OCI-M1 (cell line): Measurements from ENCODE around the gene GIMAP6.
A peak's percentile ranks its signal among the peaks of the same experiment; 100 is the strongest.
"Not testable (repeated sequence)": the region's sequence is repeated elsewhere in the genome, so short reads cannot be mapped to it uniquely, and the experiment has no call there.

ENCODE experiments used
- DNase-seq: peaks from one replicate; lab custom pipeline; 2025; lab: John Stamatoyannopoulos, UW

Gene GIMAP6

DNA sequence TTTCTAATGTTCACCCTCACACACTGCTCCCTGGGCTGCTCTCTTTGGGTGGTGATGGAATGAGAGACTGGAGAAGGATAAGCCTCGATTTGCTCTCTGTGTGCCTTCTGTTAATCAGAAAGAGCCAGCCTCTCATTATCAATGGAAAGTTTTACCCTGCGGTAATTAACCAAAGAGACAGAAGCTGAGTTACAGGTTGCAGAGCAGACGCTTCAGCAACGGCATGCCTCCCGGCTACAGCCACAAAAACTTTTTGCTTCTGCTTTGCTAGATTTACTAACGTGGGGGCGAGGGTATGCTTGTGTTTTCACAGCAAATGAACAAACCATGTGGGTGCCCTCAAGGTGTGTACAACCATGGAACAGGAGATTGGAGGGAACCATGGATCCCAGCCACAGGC is 47.0 kb downstream of the GIMAP6 start:
- DNase-seq: no peak

DNA sequence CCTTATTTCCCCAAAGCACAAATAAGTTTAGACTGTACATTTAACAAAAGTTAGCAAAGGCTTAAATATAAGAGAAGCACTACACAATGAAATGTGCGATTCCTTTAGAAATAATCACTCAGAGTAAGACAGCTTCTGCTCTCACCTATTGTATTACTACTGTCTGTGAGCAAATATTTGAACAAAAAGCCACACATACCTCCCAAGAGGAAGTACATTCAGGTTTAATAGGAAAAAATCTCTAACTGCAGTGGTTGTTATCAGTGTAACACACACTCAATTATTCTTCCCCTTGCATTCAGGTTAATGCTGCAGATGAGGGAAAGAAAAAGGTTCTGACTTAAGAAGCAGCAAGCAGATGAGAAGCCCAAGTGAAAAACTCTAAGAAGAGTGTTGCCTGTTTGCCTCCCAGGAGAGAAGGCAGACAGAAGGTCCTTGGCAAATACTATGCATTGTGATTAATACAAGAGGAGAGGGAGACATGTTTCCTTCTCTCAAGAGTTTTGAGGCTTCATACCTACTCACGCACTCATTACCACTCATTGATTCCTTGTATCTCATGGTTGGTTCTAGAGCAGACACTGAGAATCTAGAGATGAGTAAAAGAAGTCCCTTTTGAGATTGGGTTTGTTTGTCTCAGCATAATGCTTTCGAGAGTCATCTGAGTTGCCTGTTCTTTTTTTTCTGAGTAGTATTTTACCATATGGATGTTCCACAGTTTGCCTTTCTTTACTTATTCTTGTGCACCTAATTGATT is 51.4 kb downstream of the GIMAP6 start:
- DNase-seq: peak; percentile 15

DNA sequence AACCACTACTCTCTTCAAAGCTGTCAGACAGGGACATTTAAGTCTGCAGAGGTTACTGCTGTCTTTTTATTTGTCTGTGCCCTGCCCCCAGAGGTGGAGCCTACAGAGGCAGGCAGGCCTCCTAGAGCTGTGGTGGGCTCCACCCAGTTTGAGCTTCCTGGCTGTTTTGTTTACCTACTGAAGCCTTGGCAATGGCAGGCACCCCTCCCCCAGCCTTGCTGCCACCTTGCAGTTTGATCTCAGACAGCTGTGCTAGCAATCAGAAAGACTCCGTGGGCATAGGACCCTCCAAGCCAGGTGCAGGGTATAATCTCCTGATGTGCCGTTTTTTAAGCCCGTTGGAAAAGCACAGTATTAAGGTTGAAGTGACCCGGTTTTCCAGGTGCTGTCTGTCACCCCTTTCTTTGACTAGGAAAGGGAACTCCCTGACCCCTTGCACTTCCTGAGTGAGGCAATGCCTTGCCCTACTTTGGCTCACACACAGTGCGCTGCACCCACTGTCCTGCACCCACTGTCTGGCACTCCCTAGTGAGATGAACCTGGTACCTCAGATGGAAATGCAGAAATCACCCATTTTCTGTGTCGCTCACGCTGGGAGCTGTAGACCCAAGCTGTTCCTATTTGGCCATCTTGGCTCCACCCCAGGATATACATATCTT is 52.1 kb downstream of the GIMAP6 start:
- not testable (repeated sequence) for DNase-seq
